Stomach (tissue), 9 donors: Measurements from ENCODE around the gene LENEP. TPM values are rescaled to one million over a fixed set of nuclear protein-coding genes. Genes with fewer than 3 reads are reported as not detected.
A peak's percentile ranks its signal among the peaks of the same experiment; 100 is the strongest.

ENCODE experiments used
- DNase-seq, 2 donors: peaks; one replicate each; pipeline versions ENCODE4 v3.0.0 to v3.0.0-alpha.2; 2013 to 2019
- H3K27ac ChIP-seq, 5 donors: fragments of 200-600 bp in 4 of 5; sonication (generic) in 4 of 5; one replicate each; pipeline ENCODE4 v1.5.1; 2013 to 2019; ENCODE audit warnings: mild to moderate bottlenecking in 1 of 5, moderate library complexity in 1 of 5
- H3K27me3 ChIP-seq, 3 donors: fragments of 200-600 bp; sonication (generic); one replicate each; pipeline ENCODE4 v1.5.1; 2017 to 2019; ENCODE audit warnings: mixed run types in 1 of 3
- H3K36me3 ChIP-seq, 4 donors: fragments of 200-600 bp; sonication (generic); 1 replicate in 3 of 4; 2 replicates in 1 of 4; pipeline ENCODE4 v1.5.1; 2016 to 2019
- H3K4me1 ChIP-seq, 4 donors: fragments of 200-600 bp; sonication (generic); one replicate each; pipeline ENCODE4 v1.5.1; 2016 to 2019
- H3K4me3 ChIP-seq, 4 donors: fragments of 200-600 bp; sonication (generic) in 3 of 4; one replicate each; pipeline ENCODE4 v1.5.1; 2016 to 2019; ENCODE audit warnings: mild to moderate bottlenecking in 1 of 4
- H3K9me3 ChIP-seq, 4 donors: fragments of 200-600 bp; sonication (generic); one replicate each; pipeline ENCODE4 v1.5.1; 2016 to 2019
- EP300 ChIP-seq: sonication (generic); formaldehyde crosslinking; IDR thresholded peaks from one replicate; pipeline ENCODE4 v1.6.1; 2017; ENCODE audit warnings: antibody characterized with exemption
- POLR2A ChIP-seq, 4 donors: fragments of 450-650 bp; IDR thresholded peaks; one replicate each; pipeline ENCODE4 v1.6.1; 2016; ENCODE audit warnings: antibody characterized with exemption in 4 of 4, control low read depth in 2 of 4, mild to moderate bottlenecking in 1 of 4, moderate library complexity in 1 of 4
- POLR2AphosphoS5 ChIP-seq, 3 donors: sonication (generic); formaldehyde crosslinking; IDR thresholded peaks; one replicate each; pipeline ENCODE4 v1.6.1; 2016; ENCODE audit warnings: antibody characterized with exemption in 3 of 3
- WGBS, 5 donors: extraction: QIAGEN DNeasy Blood & Tissue Kit in 3 of 5; methylation state at CpG; one replicate each; pipeline versions ENCODE4 v1.1.5 to v1.1.7; 2013 to 2018; 5-methylcytosine and 5-hydroxymethylcytosine counted together
- intact Hi-C: fragments of 100-400 bp; cut with DNase I; formaldehyde crosslinking; loops from one replicate; pipeline ENCODE4 v1.15.1; 2023; ENCODE audit warnings: low total_unique reads
- polyA plus RNA-seq, 3 donors: library from polyadenylated mRNA; stranded (reverse); fragments of 200-250 nt; gene quantifications; one replicate each; pipeline ENCODE4 v1.2.3, GENCODE V29; 2013
- total RNA-seq, 5 donors: library from RNA; depleted of rRNA; stranded (reverse); fragments of >200 nt; gene quantifications; one replicate each; pipeline versions ENCODE4 v1.1.0 to v1.2.3, GENCODE V29; 2014 to 2016
- TF ChIP-seq, protein P1 (sequence below), 7 experiments: fragments of 450-650 bp in 4 of 7; fragments of 200-600 bp in 3 of 7; sonication (generic) in 3 of 7; IDR thresholded peaks; one replicate each; pipeline ENCODE4 v1.5.1; 2016 to 2019; ENCODE audit warnings: antibody characterized with exemption in 7 of 7, control low read depth in 2 of 7, mild to moderate bottlenecking in 1 of 7
- donor health status: healthy with polysubstance abuse.
- donor health status: Bipolar disorder and iron deficiency.
- donor health status: healthy.

Gene LENEP
- total and polyA plus RNA-seq, 8 donors, result 1.1 to 11.6 TPM; not detected in 6

DNA sequence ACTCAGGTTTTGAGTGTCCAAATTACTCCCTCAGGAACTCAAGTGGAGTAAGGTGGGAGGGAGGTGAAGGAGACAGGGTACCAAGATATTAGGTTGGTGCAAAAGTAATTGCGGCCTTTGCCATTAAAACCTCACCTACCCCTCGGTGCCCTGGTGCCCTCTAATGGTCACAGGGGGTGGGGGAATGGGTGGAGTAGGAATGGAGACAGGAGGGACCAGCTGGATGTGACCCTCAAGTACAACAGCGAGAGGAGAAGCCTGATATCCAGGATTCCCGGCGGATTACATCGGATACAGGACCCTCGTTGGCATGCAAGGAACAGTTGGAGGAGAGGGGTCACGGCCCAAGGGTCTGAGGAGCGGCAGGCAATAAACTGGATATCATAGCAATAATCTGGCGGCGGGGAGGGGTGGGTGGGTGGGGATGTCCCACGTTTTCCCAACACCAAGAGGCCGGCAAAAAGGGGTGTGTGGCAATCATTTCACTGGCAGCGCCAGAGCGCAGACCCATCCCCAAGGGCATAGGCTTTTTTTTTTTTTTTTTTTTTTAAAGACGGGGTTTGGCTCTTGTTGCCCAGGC lies 4.9 kb downstream of the LENEP start:
- no peak for TF ChIP-seq POLR2A (IDR thresholded peaks at IDR 0.05)
- TF ChIP-seq POLR2AphosphoS5 (IDR thresholded peaks at IDR 0.05), result no peak
- TF ChIP-seq, protein P1, sequence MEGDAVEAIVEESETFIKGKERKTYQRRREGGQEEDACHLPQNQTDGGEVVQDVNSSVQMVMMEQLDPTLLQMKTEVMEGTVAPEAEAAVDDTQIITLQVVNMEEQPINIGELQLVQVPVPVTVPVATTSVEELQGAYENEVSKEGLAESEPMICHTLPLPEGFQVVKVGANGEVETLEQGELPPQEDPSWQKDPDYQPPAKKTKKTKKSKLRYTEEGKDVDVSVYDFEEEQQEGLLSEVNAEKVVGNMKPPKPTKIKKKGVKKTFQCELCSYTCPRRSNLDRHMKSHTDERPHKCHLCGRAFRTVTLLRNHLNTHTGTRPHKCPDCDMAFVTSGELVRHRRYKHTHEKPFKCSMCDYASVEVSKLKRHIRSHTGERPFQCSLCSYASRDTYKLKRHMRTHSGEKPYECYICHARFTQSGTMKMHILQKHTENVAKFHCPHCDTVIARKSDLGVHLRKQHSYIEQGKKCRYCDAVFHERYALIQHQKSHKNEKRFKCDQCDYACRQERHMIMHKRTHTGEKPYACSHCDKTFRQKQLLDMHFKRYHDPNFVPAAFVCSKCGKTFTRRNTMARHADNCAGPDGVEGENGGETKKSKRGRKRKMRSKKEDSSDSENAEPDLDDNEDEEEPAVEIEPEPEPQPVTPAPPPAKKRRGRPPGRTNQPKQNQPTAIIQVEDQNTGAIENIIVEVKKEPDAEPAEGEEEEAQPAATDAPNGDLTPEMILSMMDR (IDR thresholded peaks at IDR 0.05), result no peak
- no peak for TF ChIP-seq EP300
- Histone ChIP-seq H3K36me3 (no peaks in the 10 kb centered on the region), H3K9me3 (no peaks in the 10 kb centered on the region), H3K27me3 (no peaks in the 10 kb centered on the region), H3K27ac (peak overlapping the region in 1 of 5 donors; percentile 99), H3K4me3 (no peak overlapping the region), H3K4me1 (peaks cover 25 to 51% (median 33%) of the 10 kb centered on the region in 4 donors)
- 69 to 83% (median 76%) methylated on average over 15 to 16 of the region's 16 CpGs for WGBS, 5 donors
- intact Hi-C loops, result no loop called here
- DNase-seq, result no peak

DNA sequence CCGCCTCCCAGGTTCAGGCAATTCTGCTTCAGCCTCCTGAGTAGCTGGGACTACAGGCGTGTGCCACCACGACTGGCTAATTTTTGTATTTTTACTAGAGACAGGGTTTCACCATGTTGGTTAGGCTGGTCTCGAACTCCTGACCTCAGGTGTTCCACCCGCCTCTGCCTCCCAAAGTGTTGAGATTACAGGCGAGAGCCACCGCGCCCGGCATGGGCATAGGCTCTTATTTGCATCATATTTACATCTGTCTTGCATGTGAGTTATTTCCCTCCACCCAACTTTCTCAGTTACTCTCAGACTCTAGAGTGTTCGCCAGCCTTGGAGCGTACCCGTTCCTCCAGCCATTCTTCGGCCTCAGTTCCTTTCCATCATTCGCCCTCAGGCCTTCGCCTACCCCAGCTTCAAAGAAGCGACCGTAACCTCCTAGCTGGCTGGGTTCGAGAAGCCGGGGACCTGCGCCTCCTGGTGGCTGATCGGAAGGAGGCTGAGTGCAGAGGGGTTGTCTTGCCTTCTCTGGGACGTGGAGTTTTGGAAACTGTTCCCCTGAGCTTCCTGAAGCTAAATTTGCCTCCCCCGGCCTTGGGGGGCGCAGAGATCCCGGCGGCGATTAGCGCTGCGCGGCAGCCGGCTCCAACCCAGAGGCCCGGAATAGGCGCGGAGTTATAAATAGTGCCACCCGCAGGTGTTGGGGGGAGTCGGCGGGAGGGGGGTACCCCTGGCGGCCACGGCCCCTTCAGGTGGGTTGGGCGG lies 5.6 kb downstream of the LENEP start:
- TF ChIP-seq POLR2A (IDR thresholded peaks at IDR 0.05), result no peak
- peak in 2 of 3 donors; percentile 33 to 37 for TF ChIP-seq POLR2AphosphoS5 (IDR thresholded peaks at IDR 0.05)
- no peak for TF ChIP-seq EP300
- TF ChIP-seq, protein P1 (IDR thresholded peaks at IDR 0.05), result peak in 5 of 7 experiments; percentile 55 to 79 (median 60)
- Histone ChIP-seq H3K4me3 (peak overlapping the region; percentile 78 to 90 (median 85)), H3K27me3 (no peaks in the 10 kb centered on the region), H3K9me3 (no peaks in the 10 kb centered on the region), H3K36me3 (no peaks in the 10 kb centered on the region), H3K4me1 (peaks cover 26 to 56% (median 37%) of the 10 kb centered on the region in 4 donors), H3K27ac (peak overlapping the region in 4 of 5 donors; percentile 99 to 100 (median 99))
- DNase-seq, result peak; percentile 60 to 90
- 10 to 12% (median 10%) methylated on average over 38 to 40 of the region's 40 CpGs for WGBS, 5 donors
- intact Hi-C loops, result no loop called here

DNA sequence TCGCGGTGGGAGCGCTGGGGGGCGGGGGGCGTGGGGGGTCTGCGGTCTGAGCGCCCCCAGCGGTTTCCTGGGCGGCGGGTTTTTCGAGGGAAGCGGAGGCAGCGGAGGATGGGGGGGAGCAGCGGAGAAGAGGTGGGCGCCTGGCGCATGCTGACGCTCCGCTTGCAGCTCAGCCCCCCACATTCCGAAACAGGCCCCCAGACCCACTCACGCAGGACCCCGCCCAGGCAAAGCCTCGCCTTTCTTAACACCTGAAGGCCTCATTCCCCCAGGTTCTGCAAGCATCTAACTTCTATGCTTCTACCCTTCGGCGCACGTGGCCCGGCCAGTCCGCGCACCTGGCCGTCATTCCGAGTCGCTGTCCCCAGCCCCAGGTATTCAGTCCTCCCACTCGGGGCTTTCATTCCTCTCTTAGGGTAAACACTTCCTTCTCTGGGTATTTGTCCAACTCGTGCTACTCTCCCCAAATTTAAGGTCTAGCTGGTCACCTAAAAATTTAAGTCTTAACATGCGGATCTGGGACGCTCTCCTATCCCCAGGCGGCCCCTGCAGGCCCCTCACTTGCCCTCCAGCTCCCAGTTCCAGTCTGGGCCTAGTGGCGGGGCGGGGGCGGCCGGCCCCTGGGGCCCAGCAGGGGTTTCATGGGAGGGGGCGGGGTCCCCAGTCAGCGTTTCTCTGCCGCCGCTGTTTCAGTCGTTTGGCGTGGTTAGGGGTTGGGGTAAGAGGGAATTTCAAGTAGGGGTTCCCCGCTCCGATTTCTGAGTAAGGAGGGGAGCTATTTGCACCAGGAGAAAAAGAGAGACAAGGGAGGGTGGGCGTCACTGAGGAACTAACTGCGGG lies 6.4 kb downstream of the LENEP start:
- Histone ChIP-seq H3K36me3 (no peaks in the 10 kb centered on the region), H3K4me3 (peak overlapping the region; percentile 78 to 90 (median 85)), H3K27me3 (no peaks in the 10 kb centered on the region), H3K9me3 (no peaks in the 10 kb centered on the region), H3K4me1 (peaks cover 31 to 58% (median 43%) of the 10 kb centered on the region in 4 donors), H3K27ac (peak overlapping the region; percentile 98 to 100 (median 99))
- TF ChIP-seq POLR2A (IDR thresholded peaks at IDR 0.05) (no peak), POLR2AphosphoS5 (IDR thresholded peaks at IDR 0.05) (no peak), EP300 (no peak)
- TF ChIP-seq, protein P1 (IDR thresholded peaks at IDR 0.05), result no peak
- WGBS, 5 donors, result 1 to 3% (median 3%) methylated on average over 32 to 50 of the region's 50 CpGs
- DNase-seq, result peak; percentile 65 to 79
- intact Hi-C loops, result no loop called here

- Histone ChIP-seq H3K4me1 (peaks cover 32 to 60% (median 43%) of the 10 kb centered on the region in 4 donors), H3K27me3 (no peaks in the 10 kb centered on the region), H3K27ac (peak overlapping the region; percentile 98 to 100 (median 99)), H3K9me3 (no peaks in the 10 kb centered on the region), H3K36me3 (no peaks in the 10 kb centered on the region), H3K4me3 (peak overlapping the region; percentile 78 to 90 (median 85))
- 0 to 3% (median 1%) methylated on average over 8 to 13 of the region's 13 CpGs for WGBS, 5 donors
- DNase-seq, result peak in 1 of 2 donors; percentile 64
- intact Hi-C loops, result no loop called here
- no peak for TF ChIP-seq POLR2AphosphoS5 (IDR thresholded peaks at IDR 0.05)
- no peak for TF ChIP-seq EP300
- TF ChIP-seq, protein P1 (IDR thresholded peaks at IDR 0.05), result no peak
- TF ChIP-seq POLR2A (IDR thresholded peaks at IDR 0.05), result no peak
Observed at GRCh38 chr1:155000411-155000725, 7.0 kb downstream of the LENEP start.
